Loucy (cell line): ENCODE measurements around the gene ASPG.

ENCODE experiments used
- EZH2phosphoT487 ChIP-seq: fragments of 200-600 bp; IDR thresholded peaks from 2 replicates; pipeline ENCODE4 v1.6.1; 2018; ENCODE audit warnings: antibody characterized with exemption, mild to moderate bottlenecking, moderate library complexity, borderline replicate concordance
- TF ChIP-seq, protein P1 (sequence below): fragments of 200-600 bp; sonication (generic); conservative IDR thresholded peaks from 2 replicates; pipeline ENCODE4 v1.5.1; 2014; ENCODE audit warnings: mild to moderate bottlenecking, antibody characterized with exemption, low read length

DNA sequence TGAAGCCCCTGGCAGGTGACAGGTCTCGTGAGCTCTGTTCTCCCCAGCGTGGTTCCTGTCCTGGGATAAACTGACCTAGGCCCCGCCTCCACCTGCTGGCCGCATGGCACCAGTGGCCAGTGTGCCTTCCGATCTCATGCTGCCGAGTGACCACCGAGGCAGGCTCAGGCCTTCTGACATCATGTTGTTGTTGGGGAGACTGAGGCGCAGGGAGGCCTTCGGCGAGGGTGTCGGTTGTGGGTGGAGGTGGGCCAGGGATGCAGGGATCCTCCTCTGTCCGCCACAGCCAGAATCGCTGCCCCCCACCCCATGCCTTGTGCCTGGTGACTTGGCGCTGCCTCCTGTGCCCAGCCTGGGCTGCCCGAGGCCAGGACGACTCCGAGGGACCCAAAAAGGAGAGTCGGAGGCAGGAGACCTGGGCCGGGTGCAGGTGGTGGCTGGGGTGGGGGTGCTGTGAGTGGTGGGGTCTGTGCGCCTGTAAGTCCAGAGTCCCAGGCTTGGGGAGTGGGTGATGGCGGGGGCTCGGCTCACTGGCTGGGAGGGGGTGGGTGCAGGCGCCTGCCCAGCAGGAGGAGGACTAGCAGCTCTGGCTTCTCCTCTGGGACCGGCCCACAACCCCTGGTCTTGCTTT lies 24.3 kb downstream of the ASPG start:
- TF ChIP-seq, protein P1, sequence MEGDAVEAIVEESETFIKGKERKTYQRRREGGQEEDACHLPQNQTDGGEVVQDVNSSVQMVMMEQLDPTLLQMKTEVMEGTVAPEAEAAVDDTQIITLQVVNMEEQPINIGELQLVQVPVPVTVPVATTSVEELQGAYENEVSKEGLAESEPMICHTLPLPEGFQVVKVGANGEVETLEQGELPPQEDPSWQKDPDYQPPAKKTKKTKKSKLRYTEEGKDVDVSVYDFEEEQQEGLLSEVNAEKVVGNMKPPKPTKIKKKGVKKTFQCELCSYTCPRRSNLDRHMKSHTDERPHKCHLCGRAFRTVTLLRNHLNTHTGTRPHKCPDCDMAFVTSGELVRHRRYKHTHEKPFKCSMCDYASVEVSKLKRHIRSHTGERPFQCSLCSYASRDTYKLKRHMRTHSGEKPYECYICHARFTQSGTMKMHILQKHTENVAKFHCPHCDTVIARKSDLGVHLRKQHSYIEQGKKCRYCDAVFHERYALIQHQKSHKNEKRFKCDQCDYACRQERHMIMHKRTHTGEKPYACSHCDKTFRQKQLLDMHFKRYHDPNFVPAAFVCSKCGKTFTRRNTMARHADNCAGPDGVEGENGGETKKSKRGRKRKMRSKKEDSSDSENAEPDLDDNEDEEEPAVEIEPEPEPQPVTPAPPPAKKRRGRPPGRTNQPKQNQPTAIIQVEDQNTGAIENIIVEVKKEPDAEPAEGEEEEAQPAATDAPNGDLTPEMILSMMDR: no peak
- TF ChIP-seq EZH2phosphoT487: no peak
